Measurements from ENCODE around the gene FAM107B.

DNA sequence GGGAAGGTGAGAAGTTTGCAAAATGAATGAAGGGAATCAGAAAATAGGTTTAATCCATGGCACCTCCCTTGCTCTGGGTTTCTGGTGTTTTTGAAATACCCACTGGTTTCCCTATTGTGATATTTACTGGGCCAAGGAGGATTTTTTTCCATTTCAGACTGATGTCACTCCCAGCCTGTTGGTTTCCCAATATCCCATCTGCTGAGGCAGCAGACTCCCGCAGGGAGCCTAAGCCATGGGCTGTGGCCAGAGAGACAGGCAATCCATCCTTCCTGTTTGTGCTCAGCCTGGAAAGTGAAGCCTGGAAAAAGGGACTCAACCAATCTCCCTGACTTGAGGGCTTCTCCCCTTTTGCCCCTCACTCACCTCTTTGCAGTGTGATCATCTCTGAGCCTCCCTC, 22.8 kb downstream of the FAM107B start:
- TF ChIP-seq EZH2 (IDR thresholded peaks at IDR 0.05; ENCODE audit: insufficient read depth, poor library complexity, severe bottlenecking): no peak
- no peak for TF ChIP-seq EZH2phosphoT487 (IDR thresholded peaks at IDR 0.05; ENCODE audit: insufficient read depth, low read depth)

Measured in GM23248 (cell line).